ENCODE data around the gene UGT1A8. TPM values are rescaled to one million over a fixed set of nuclear protein-coding genes. Genes with fewer than 3 reads are reported as not detected.
A peak's percentile ranks its signal among the peaks of the same experiment; 100 is the strongest.

The UGT1A8 gene
- total RNA-seq, 1 donor from 2014 or later, result not detected

GRCh38 chr2:233779722-233780121 is 162.3 kb downstream of the UGT1A8 start:
- no peak for TF ChIP-seq CTCF (IDR thresholded peaks at IDR 0.05)
- Histone ChIP-seq H3K36me3 (no peaks in the 10 kb centered on the region), H3K4me3 (no peak overlapping the region), H3K9me3 (no peaks in the 10 kb centered on the region), H3K27me3 (no peaks in the 10 kb centered on the region), H3K27ac (no peak overlapping the region), H3K4me1 (no peaks in the 10 kb centered on the region)
- DNase-seq, result no peak
- intact Hi-C loops (cut with DNase I), result no loop called here
- ATAC-seq, result peak; percentile 32

GRCh38 chr2:233780771-233781170 is 163.3 kb downstream of the UGT1A8 start:
- H3K4me3 ChIP-seq, result no peak overlapping the region
- DNase-seq (no peak), ATAC-seq (no peak)
- no peak for TF ChIP-seq CTCF (IDR thresholded peaks at IDR 0.05)
- H3K27ac ChIP-seq, result no peak overlapping the region
- no peaks in the 10 kb centered on the region for H3K36me3 ChIP-seq
- no peaks in the 10 kb centered on the region for H3K4me1 ChIP-seq
- H3K27me3 ChIP-seq, result no peaks in the 10 kb centered on the region
- intact Hi-C loops (cut with DNase I), result no loop called here
- H3K9me3 ChIP-seq, result no peaks in the 10 kb centered on the region

- no peaks in the 10 kb centered on the region for H3K36me3 ChIP-seq
- DNase-seq (peak; percentile 48), ATAC-seq (no peak)
- H3K4me1 ChIP-seq, result no peaks in the 10 kb centered on the region
- intact Hi-C loops (cut with DNase I), result no loop called here
- no peak for TF ChIP-seq CTCF (IDR thresholded peaks at IDR 0.05)
- no peak overlapping the region for H3K4me3 ChIP-seq
- no peak overlapping the region for H3K27ac ChIP-seq
- no peaks in the 10 kb centered on the region for H3K9me3 ChIP-seq
- H3K27me3 ChIP-seq, result no peaks in the 10 kb centered on the region
Observed at GRCh38 chr2:233789554-233789953, 172.1 kb downstream of the UGT1A8 start.

- Histone ChIP-seq H3K36me3 (no peaks in the 10 kb centered on the region), H3K4me3 (no peak overlapping the region), H3K4me1 (no peaks in the 10 kb centered on the region), H3K27ac (no peak overlapping the region), H3K27me3 (no peaks in the 10 kb centered on the region), H3K9me3 (no peaks in the 10 kb centered on the region)
- no peak for TF ChIP-seq CTCF (IDR thresholded peaks at IDR 0.05)
- no peak for ATAC-seq
- DNase-seq, result peak; percentile 51
- intact Hi-C loops (cut with DNase I), result no loop called here
Observed at GRCh38 chr2:233791151-233791882, 173.9 kb downstream of the UGT1A8 start.

GRCh38 chr2:233791883-233792329 is 174.5 kb downstream of the UGT1A8 start:
- intact Hi-C loops (cut with DNase I), result no loop called here
- DNase-seq (no peak), ATAC-seq (no peak)
- Histone ChIP-seq H3K4me3 (no peak overlapping the region), H3K27me3 (no peaks in the 10 kb centered on the region), H3K4me1 (no peaks in the 10 kb centered on the region), H3K36me3 (no peaks in the 10 kb centered on the region), H3K9me3 (no peaks in the 10 kb centered on the region), H3K27ac (no peak overlapping the region)
- TF ChIP-seq CTCF (IDR thresholded peaks at IDR 0.05), result no peak

All from upper lobe of right lung (tissue), 1 donor.